GM10266 (cell line): ENCODE data around the gene MYO9B.

Experiments
- DNase-seq: peaks from one replicate; pipeline ENCODE4 v3.0.0; 2012; ENCODE audit errors: extremely low spot score
- CTCF ChIP-seq: IDR thresholded peaks from 2 replicates; pipeline ENCODE4 v1.5.1; 2012; ENCODE audit warnings: mild to moderate bottlenecking, low read depth; ENCODE audit not compliant: control insufficient read depth, insufficient read depth; ENCODE audit errors: missing control alignments

MYO9B gene

GRCh38 chr19:17162580-17162979 is 87.0 kb downstream of the MYO9B start:
- no peak for DNase-seq
- no peak for TF ChIP-seq CTCF

GRCh38 chr19:17163652-17164051 is 88.1 kb downstream of the MYO9B start:
- TF ChIP-seq CTCF: no peak
- DNase-seq: no peak

- no peak for TF ChIP-seq CTCF
- no peak for DNase-seq
These were observed 89.1 kb downstream of the MYO9B start for GRCh38 chr19:17164639-17165038.

GRCh38 chr19:17165715-17166114 is 90.1 kb downstream of the MYO9B start:
- DNase-seq: no peak
- TF ChIP-seq CTCF: no peak

GRCh38 chr19:17170538-17171297 is 95.1 kb downstream of the MYO9B start:
- TF ChIP-seq CTCF: no peak
- DNase-seq: peak; percentile 89

- DNase-seq: no peak
- TF ChIP-seq CTCF: no peak
These were observed 96.3 kb downstream of the MYO9B start for GRCh38 chr19:17171874-17172273.

- no peak for TF ChIP-seq CTCF
- DNase-seq: no peak
These were observed 97.2 kb downstream of the MYO9B start for GRCh38 chr19:17172624-17173345.
